Activated CD4-positive, alpha-beta memory T cell treated with anti-CD3 and anti-CD28 coated beads for 36 hours (primary cell): ENCODE measurements around the gene CADM1. TPM values are rescaled to one million over a fixed set of nuclear protein-coding genes. Genes with fewer than 3 reads are reported as not detected.
A peak's percentile ranks its signal among the peaks of the same experiment; 100 is the strongest.

Experiments
- CTCF ChIA-PET: fragments of 350-600 bp; sonication (Branson Sonifier 250); formaldehyde crosslinking; loops from one replicate; lab custom pipeline; 2021; ENCODE audit warnings: antibody characterized with exemption, inconsistent platforms; lab: Charles Lee
- POLR2A ChIA-PET: fragments of 350-600 bp; sonication (Branson Sonifier 250); formaldehyde crosslinking; loops from one replicate; lab custom pipeline; 2021; ENCODE audit warnings: antibody characterized with exemption; lab: Charles Lee
- DNase-seq: peaks from one replicate; pipeline ENCODE4 v3.0.0-alpha.2; 2020
- H3K27ac Mint-ChIP-seq: one replicate; pipeline ENCODE4 v1.8.0; 2021; ENCODE audit warnings: mixed read lengths
- H3K27me3 Mint-ChIP-seq: one replicate; pipeline ENCODE4 v1.8.0; 2021; ENCODE audit warnings: mixed read lengths
- H3K36me3 Mint-ChIP-seq: one replicate; pipeline ENCODE4 v1.8.0; 2021; ENCODE audit warnings: mixed read lengths
- H3K4me1 Mint-ChIP-seq: one replicate; pipeline ENCODE4 v1.8.0; 2021; ENCODE audit warnings: low read depth, mixed read lengths
- H3K4me3 Mint-ChIP-seq: one replicate; pipeline ENCODE4 v1.8.0; 2021; ENCODE audit warnings: mild to moderate bottlenecking, mixed read lengths
- H3K9me3 Mint-ChIP-seq: one replicate; pipeline ENCODE4 v1.8.0; 2021; ENCODE audit warnings: mixed read lengths
- intact Hi-C: fragments of 100-400 bp; cut with micrococcal nuclease; formaldehyde crosslinking; loops from one replicate; pipeline ENCODE4 v1.15.1; 2023
- total RNA-seq, 2 experiments: library from RNA; stranded (reverse); gene quantifications; one replicate each; pipeline ENCODE4 v1.2.3, GENCODE V29; 2021

The CADM1 gene
- total RNA-seq, 2 experiments from 2014 or later = 0.95 to 1.5 TPM

DNA sequence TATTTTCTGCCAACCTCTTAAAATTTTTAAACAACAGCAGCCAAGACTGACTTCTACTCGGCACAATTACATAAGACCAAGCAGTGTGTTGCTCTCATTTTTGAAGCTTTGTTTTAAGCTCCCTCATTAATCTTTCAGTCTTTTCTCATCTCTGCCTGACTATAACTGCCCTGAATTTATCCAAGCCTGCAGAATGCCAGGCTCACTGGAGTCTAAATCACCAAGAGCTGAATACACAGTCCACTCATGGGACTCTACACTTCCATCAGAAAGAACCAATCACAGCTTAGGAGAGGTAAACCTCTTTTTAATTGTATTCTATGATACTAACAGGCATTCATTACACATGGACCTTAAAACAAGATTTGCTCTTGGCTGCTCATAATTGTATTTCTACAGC is 178.7 kb downstream of the CADM1 start:
- H3K27ac Mint-ChIP-seq = no peak overlapping the region
- H3K27me3 Mint-ChIP-seq = no peaks in the 10 kb centered on the region
- H3K4me3 Mint-ChIP-seq = no peak overlapping the region
- no peaks in the 10 kb centered on the region for H3K36me3 Mint-ChIP-seq
- ChIA-PET POLR2A (no interaction called here), CTCF (interaction anchor here (0.9 to 1.0 kb wide), 2 partner anchors 9 to 1173 kb away, joined by 3 read pairs; no protein-coding TSS in a partner anchor)
- no peaks in the 10 kb centered on the region for H3K4me1 Mint-ChIP-seq
- intact Hi-C loops = no loop called here
- H3K9me3 Mint-ChIP-seq = no peaks in the 10 kb centered on the region
- DNase-seq = no peak

DNA sequence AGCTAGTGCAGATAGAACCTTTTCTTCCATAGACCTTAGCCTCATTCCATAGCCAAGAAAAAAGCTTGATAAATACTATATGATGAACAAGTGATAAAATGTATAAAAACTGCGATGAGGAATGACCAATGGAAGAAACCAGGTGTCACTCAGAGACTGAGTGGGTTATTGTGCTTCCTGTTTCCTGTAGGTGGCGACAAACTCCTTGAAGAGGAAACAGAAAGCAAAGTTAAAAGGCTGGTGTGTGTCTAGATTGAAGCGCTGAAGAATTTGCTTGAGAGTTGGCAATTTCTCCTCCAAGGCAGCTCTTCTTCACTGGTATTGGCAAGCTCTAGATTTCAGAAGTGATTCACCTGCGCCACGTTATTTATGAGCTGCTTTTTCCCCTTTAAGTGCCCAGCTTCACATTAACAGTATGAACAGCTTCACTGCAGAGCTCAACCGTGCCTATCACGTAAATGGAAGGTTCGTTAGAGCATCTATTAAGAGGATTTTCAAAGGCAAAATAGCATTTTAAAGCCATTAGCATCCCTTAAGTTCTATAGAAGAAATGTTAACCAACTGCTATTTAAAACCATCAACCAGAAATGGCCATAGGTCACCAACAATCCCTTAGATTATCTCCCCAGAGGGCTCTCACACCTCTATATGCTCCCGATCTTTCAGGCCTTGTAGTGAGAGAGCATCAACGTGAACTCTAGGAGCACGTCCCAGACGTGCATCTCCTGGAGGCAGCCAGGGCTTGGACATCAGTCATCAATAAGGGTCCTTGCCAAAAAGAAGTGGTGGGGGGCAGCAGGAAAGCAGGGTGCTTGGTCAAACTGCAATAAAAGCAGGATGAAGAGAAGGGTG is 179.4 kb downstream of the CADM1 start:
- Mint-ChIP-seq H3K27ac (no peak overlapping the region), H3K27me3 (no peaks in the 10 kb centered on the region), H3K4me1 (no peaks in the 10 kb centered on the region), H3K9me3 (no peaks in the 10 kb centered on the region), H3K4me3 (no peak overlapping the region), H3K36me3 (no peaks in the 10 kb centered on the region)
- ChIA-PET CTCF (interaction anchor here (0.7 to 1.4 kb wide), 10 partner anchors 9 to 1174 kb away, joined by 3 to 6 read pairs (median 3); no protein-coding TSS in a partner anchor), POLR2A (interaction anchor here (0.5 kb wide), 1 partner anchor 1159 kb away, joined by 3 read pairs; no protein-coding TSS in a partner anchor)
- peak; percentile 11 for DNase-seq
- intact Hi-C loops = loop anchor here (1.0 kb wide), 2 partner anchors 899 to 951 kb away; no protein-coding TSS in a partner anchor

DNA sequence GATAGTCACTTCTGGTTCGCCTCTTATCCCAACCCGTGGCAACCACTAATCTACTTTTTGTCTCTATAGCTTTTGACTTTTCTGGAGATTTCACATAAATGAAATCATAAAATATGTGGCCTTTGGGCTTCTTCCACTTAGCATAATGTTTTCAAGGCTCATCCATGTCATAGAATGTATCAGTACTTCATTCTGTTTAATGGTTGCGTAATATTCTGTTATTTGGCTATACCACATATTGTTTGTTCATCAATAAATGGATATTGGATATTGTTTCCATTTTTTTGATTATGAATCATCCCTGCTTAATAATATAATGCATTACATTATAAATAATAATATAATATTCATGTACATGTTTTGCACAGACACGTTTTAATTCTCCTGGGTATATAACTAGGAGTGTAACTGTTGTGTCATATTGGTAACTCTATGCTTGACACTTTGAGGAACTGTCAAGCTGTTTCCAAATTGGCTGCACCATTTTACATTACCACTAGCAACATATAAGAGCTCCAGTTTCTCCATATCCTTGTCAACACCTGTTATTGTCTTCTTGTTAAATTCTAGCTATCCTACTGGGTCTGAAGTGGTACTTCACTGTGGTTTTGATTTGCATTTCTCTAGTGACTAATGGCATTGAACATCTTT is 181.5 kb downstream of the CADM1 start:
- Mint-ChIP-seq H3K4me3 (no peak overlapping the region), H3K27me3 (no peaks in the 10 kb centered on the region), H3K9me3 (no peaks in the 10 kb centered on the region), H3K36me3 (no peaks in the 10 kb centered on the region), H3K27ac (no peak overlapping the region), H3K4me1 (no peaks in the 10 kb centered on the region)
- ChIA-PET POLR2A (interaction anchor here (1.0 kb wide), 2 partner anchors 67 to 173 kb away, joined by 3 read pairs; no protein-coding TSS in a partner anchor), CTCF (no interaction called here)
- intact Hi-C loops = no loop called here
- DNase-seq = no peak

DNA sequence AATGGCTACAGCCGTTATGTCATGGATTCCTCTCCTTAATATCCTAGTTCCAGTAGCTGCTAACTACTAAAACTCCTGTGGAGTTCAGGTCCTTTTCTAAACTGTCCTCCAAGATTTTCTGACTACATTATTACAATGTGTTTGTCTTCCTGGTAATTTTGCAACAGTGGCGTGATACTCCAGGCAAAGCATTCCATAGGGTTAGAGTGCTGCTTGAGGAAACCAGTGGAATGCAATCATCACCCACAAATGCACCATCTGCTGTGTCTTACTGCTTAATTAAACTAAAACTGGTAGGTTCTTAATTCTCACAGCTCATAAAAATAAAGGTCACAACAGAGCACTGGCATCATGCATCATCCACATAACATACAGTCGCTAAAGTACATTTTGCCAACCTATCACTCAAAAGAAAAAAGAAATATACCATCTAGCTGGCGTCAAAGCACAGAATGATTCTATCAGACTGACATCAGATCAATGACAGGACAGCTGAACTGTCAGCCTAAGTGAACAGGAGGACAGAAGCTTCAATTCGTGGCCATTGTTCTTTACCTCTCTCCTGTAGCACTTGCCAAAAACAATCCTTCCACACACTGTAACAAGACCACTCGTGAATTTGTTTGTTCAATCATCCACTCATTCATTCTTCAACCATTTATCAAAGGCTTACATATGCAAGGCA is 182.5 kb downstream of the CADM1 start:
- Mint-ChIP-seq H3K27ac (no peak overlapping the region), H3K4me3 (no peak overlapping the region), H3K9me3 (no peaks in the 10 kb centered on the region), H3K27me3 (no peaks in the 10 kb centered on the region), H3K36me3 (no peaks in the 10 kb centered on the region), H3K4me1 (no peaks in the 10 kb centered on the region)
- CTCF ChIA-PET = no interaction called here
- POLR2A ChIA-PET = no interaction called here
- intact Hi-C loops = no loop called here
- DNase-seq = no peak

DNA sequence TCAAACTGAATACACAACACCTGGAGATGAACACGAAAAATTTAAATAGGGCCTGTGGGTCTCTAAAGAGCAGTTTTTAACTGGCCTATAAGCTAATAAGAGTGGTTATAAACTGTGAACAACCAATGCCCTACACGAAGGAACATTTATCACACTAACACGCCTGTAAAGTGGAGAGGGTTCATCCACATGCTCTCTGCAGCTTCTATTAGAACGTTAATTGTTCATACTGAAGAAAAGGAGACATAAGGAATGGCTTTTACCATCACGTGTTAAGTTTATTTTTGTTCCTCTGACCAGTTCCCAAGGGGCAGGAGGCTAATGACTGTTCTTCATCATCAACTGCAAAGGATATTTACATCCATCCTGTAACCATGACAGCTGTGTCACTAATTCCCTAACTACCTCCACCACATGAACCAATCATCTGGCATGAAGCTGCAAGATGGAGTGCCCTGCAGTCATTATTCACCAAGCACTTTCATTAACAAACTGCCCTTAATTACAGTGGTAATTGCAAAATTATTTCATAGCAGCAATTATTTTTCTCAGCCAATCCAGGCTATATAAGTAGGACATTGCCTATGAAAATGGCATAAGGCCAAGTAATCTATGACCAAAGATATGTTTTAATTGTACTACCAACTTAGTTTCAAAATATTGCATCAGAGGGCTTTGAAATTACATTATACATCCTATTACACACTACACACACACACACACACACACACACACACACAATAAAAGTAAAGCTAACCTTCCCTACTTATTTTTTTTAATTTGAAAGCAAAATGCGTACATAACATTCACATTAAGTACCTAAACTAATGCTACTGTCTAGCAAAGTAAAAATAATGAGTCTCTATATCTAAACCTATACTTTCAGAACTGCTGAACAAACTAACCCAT is 186.7 kb downstream of the CADM1 start:
- Mint-ChIP-seq H3K36me3 (no peaks in the 10 kb centered on the region), H3K9me3 (no peaks in the 10 kb centered on the region), H3K4me3 (no peak overlapping the region), H3K4me1 (no peaks in the 10 kb centered on the region), H3K27me3 (peaks cover 2% of the 10 kb centered on the region), H3K27ac (no peak overlapping the region)
- ChIA-PET POLR2A (no interaction called here), CTCF (no interaction called here)
- intact Hi-C loops = no loop called here
- DNase-seq = no peak

DNA sequence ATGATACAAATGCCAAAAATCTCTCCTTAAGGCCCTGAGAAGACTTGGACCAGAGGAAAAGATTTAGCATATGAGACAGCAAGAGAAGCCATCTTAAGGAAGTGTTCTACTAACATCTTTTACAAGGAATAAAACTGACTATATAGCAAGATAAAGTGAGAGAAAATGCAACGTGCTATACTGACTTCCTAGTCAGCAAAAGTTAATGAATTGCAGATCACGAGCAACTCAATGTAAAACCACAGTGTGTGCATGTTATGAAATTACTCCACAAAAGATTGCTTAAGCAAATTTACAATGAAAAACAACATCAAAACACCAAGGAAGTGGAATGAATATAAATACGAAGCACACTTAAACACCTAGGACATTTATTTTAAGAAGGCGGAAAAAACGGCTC is 187.5 kb downstream of the CADM1 start:
- no peaks in the 10 kb centered on the region for H3K36me3 Mint-ChIP-seq
- ChIA-PET POLR2A (no interaction called here), CTCF (no interaction called here)
- H3K27ac Mint-ChIP-seq = no peak overlapping the region
- H3K9me3 Mint-ChIP-seq = no peaks in the 10 kb centered on the region
- peaks cover 2% of the 10 kb centered on the region for H3K27me3 Mint-ChIP-seq
- H3K4me3 Mint-ChIP-seq = no peak overlapping the region
- no peaks in the 10 kb centered on the region for H3K4me1 Mint-ChIP-seq
- intact Hi-C loops = no loop called here
- DNase-seq = no peak

DNA sequence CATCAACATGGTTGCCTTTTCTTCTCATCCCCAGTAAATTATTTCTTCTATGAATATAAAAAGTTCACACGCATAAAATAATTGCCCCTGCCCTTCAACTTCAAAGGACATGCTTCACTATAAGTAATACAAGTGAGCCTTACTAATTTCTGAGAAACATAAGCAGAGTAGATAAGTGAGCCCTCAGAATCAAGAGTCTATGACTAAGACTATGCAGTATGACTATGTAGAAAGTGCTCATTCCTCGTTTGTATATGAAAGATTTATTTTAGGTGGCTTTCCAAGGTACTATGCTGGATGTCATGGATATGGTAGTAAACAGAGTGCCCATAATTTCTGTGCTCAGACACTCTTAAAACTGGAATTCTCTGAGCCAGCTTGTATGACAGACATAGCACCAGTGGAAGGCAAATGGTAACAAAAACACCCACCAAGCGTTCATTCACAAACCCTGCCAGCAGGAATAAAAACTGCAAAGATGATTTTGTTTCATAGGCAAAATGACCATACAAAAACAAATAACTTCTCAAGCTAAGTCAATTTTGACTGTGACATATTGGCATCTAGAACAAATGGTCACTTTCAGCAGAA is 189.8 kb downstream of the CADM1 start:
- Mint-ChIP-seq H3K36me3 (no peaks in the 10 kb centered on the region), H3K27ac (no peak overlapping the region), H3K4me1 (no peaks in the 10 kb centered on the region), H3K9me3 (no peaks in the 10 kb centered on the region), H3K4me3 (no peak overlapping the region), H3K27me3 (peaks cover 2% of the 10 kb centered on the region)
- POLR2A ChIA-PET = no interaction called here
- DNase-seq = no peak
- CTCF ChIA-PET = interaction anchor here (0.9 kb wide), 1 partner anchor 10 kb away, joined by 4 read pairs; no protein-coding TSS in a partner anchor
- intact Hi-C loops = no loop called here

DNA sequence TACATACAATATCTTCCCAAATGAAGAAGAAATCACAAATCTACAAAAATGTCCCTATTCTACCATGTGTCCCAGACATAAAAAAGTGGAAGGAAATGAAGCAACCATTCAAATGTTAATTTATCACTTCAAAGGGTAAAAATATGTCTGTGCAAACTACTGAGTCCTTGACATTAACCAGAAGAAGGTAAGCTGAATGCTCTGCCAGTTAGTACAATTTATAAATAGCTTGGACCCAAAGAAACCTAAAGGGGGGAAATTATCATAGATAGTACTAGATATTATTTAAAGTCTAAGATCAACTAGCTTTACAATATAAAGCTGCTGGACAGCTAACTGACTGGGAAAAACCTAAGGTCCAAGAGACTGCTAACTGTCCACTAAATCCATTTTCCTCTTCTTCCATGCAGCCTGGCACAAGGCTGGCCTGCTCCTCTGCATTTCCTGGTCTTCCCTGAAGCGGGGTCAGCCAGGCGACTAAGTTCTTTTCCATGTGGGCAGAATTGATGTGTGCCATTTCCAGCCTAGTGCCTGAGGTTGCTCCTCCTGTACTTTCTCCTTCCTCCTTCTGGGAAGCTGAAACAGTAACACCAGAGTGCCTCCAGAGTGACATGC is 190.9 kb downstream of the CADM1 start:
- intact Hi-C loops = no loop called here
- H3K4me1 Mint-ChIP-seq = no peaks in the 10 kb centered on the region
- CTCF ChIA-PET = no interaction called here
- H3K9me3 Mint-ChIP-seq = no peaks in the 10 kb centered on the region
- POLR2A ChIA-PET = no interaction called here
- DNase-seq = no peak
- H3K4me3 Mint-ChIP-seq = no peak overlapping the region
- H3K36me3 Mint-ChIP-seq = no peaks in the 10 kb centered on the region
- H3K27me3 Mint-ChIP-seq = peaks cover 2% of the 10 kb centered on the region
- H3K27ac Mint-ChIP-seq = no peak overlapping the region

DNA sequence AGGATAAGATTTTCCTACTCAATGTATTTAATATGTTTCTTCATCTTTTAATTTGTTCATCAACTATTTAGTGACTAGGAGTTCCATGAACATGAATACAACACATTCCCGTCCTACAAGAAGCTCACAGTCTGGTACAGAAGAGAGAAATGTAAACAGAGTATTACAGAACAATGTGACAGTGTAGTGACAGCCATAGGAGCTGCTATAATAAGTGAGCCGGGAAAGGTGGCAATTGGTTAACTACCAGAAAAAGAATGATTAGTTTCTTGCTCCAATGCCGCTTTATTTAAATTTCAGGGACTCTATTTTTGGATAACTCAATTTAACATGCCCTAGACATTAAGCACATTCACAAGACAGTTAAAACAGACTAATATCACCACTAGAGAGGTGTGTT is 192.3 kb downstream of the CADM1 start:
- intact Hi-C loops = no loop called here
- DNase-seq = no peak
- H3K4me3 Mint-ChIP-seq = no peak overlapping the region
- ChIA-PET CTCF (no interaction called here), POLR2A (no interaction called here)
- H3K36me3 Mint-ChIP-seq = no peaks in the 10 kb centered on the region
- H3K27me3 Mint-ChIP-seq = peaks cover 2% of the 10 kb centered on the region
- H3K27ac Mint-ChIP-seq = no peak overlapping the region
- H3K9me3 Mint-ChIP-seq = no peaks in the 10 kb centered on the region
- H3K4me1 Mint-ChIP-seq = no peaks in the 10 kb centered on the region

DNA sequence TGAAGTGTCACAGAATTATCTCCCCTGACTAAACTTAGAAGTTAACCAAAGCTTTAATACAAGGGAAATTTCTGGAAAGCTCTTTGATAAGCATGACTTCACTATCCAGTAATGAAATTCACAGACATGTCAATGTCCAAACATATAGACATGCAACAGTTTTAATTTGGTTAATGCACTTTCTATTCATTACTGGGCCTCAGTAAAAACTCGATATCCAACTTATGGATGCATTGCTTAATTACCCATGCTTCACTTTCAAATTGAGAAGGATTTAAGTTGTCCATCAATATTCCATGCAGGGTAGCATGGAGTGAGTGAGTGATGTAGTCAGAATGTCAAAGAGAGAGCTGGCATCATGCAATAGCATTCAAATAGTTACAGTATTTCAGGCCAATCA is 197.5 kb downstream of the CADM1 start:
- DNase-seq = no peak
- Mint-ChIP-seq H3K4me3 (no peak overlapping the region), H3K36me3 (no peaks in the 10 kb centered on the region), H3K27me3 (no peaks in the 10 kb centered on the region), H3K9me3 (no peaks in the 10 kb centered on the region), H3K27ac (no peak overlapping the region), H3K4me1 (no peaks in the 10 kb centered on the region)
- ChIA-PET CTCF (no interaction called here), POLR2A (no interaction called here)
- intact Hi-C loops = no loop called here
